BLaER1 treated with 17β-estradiol and CSF1 and Interleukin-3, amounts not matched to agents 10 nM and 100 nM (cell line): ENCODE measurements around the gene VPS26B.
"Not testable (repeated sequence)": the region's sequence is repeated elsewhere in the genome, so short reads cannot be mapped to it uniquely, and the experiment has no call there.

Source experiments
- H3K27ac ChIP-seq, 11 experiments: shearing (Covaris generic); formaldehyde crosslinking; 2 replicates each; pipeline ENCODE4 v1.8.1; 2022
- H3K27me3 ChIP-seq, 11 experiments: shearing (Covaris generic); formaldehyde crosslinking; 2 replicates each; pipeline ENCODE4 v1.8.1; 2022
- H3K36me3 ChIP-seq, 11 experiments: shearing (Covaris generic); formaldehyde crosslinking; 2 replicates each; pipeline ENCODE4 v1.8.1; 2022
- H3K4me1 ChIP-seq, 10 experiments: shearing (Covaris generic); formaldehyde crosslinking; 2 replicates each; pipeline ENCODE4 v1.8.1; 2022
- H3K4me2 ChIP-seq, 11 experiments: shearing (Covaris generic); formaldehyde crosslinking; 2 replicates each; pipeline ENCODE4 v1.8.1; 2022
- H3K4me3 ChIP-seq, 10 experiments: shearing (Covaris generic); formaldehyde crosslinking; 2 replicates each; pipeline ENCODE4 v1.8.1; 2022
- H3K9ac ChIP-seq, 11 experiments: shearing (Covaris generic); formaldehyde crosslinking; 2 replicates each; pipeline ENCODE4 v1.8.1; 2022
- H3K9me3 ChIP-seq, 11 experiments: shearing (Covaris generic); formaldehyde crosslinking; replicated peaks in 1 of 11; 2 replicates each; pipeline ENCODE4 v1.8.1; 2022
- H4K20me1 ChIP-seq, 11 experiments: shearing (Covaris generic); formaldehyde crosslinking; 2 replicates each; pipeline ENCODE4 v1.8.1; 2022
- Cebpa-rat ChIP-seq, 11 experiments: shearing (Covaris generic); IDR thresholded peaks; 2 replicates each; pipeline ENCODE4 v1.8.1; 2022

VPS26B gene

GRCh38 chr11:134223836-134224709 lies at the start of gene VPS26B, which contains the start of gene NCAPD3:
Gene VPS26B (plus strand): TSS chr11:134224671. CDS start chr11:134225123, 452 bp downstream.
Gene NCAPD3 (minus strand): TSS chr11:134223967. CDS start chr11:134223926, 41 bp downstream.
- H3K36me3 ChIP-seq, result peaks cover 9 to 27% (median 20%) of the 10 kb centered on the region in 11 experiments
- peak within 1 kb of the TSS; percentile 76 to 91 (median 86) for H3K4me3 ChIP-seq
- peaks cover 48 to 64% (median 60%) of the 10 kb centered on the region in 10 experiments for H3K4me1 ChIP-seq
- H3K27me3 ChIP-seq, result peaks cover 23 to 33% (median 29%) of the 10 kb centered on the region in 11 experiments
- no peak for TF ChIP-seq Cebpa-rat (IDR thresholded peaks at IDR 0.05)
- peak within 1 kb of the TSS; percentile 95 to 99 (median 98) for H3K4me2 ChIP-seq
- H3K9me3 ChIP-seq, result no peaks in the 10 kb centered on the region
- peak within 1 kb of the TSS; percentile 78 to 94 (median 87); a peak in 21 of 22 replicates for H3K27ac ChIP-seq
- H3K9ac ChIP-seq, result peak within 1 kb of the TSS; percentile 80 to 92 (median 85)
- peaks cover 35 to 72% (median 57%) of the 10 kb centered on the region in 11 experiments; a peak in 21 of 22 replicates for H4K20me1 ChIP-seq

- no peak overlapping the region for H3K27ac ChIP-seq
- no peak overlapping the region for H3K4me3 ChIP-seq
- H3K4me1 ChIP-seq, result no peaks in the 10 kb centered on the region
- peaks cover 80 to 100% (median 98%) of the 10 kb centered on the region in 11 experiments for H3K36me3 ChIP-seq
- no peak for TF ChIP-seq Cebpa-rat (IDR thresholded peaks at IDR 0.05)
- H4K20me1 ChIP-seq, result peaks cover 0 to 24% (median 0%) of the 10 kb centered on the region in 11 experiments; a peak in 4 of 22 replicates
- no peak overlapping the region for H3K9ac ChIP-seq
- no peaks in the 10 kb centered on the region for H3K27me3 ChIP-seq
- no peaks in the 10 kb centered on the region for H3K9me3 ChIP-seq
- H3K4me2 ChIP-seq, result no peak overlapping the region
Measured at GRCh38 chr11:134176284-134176683, 48.2 kb upstream of the VPS26B start.

GRCh38 chr11:134178032-134178674 lies 46.3 kb upstream of the VPS26B start:
- peaks cover 84 to 100% (median 98%) of the 10 kb centered on the region in 11 experiments for H3K36me3 ChIP-seq
- H3K4me2 ChIP-seq, result no peak overlapping the region
- H3K9me3 ChIP-seq, result no peaks in the 10 kb centered on the region
- no peaks in the 10 kb centered on the region for H3K27me3 ChIP-seq
- no peak for TF ChIP-seq Cebpa-rat (IDR thresholded peaks at IDR 0.05)
- H4K20me1 ChIP-seq, result peaks cover 0 to 8% (median 0%) of the 10 kb centered on the region in 11 experiments; a peak in 4 of 22 replicates
- H3K27ac ChIP-seq, result no peak overlapping the region
- H3K4me3 ChIP-seq, result no peak overlapping the region
- no peaks in the 10 kb centered on the region for H3K4me1 ChIP-seq
- H3K9ac ChIP-seq, result no peak overlapping the region

- 0 out of 22 replicates have a peak, but pooled peaks cover 0 to 8% (median 0%) of the 10 kb centered on the region in 11 experiments for H4K20me1 ChIP-seq
- no peak overlapping the region for H3K27ac ChIP-seq
- no peak overlapping the region for H3K4me3 ChIP-seq
- H3K9me3 ChIP-seq, result no peaks in the 10 kb centered on the region
- H3K27me3 ChIP-seq, result no peaks in the 10 kb centered on the region
- H3K4me1 ChIP-seq, result no peaks in the 10 kb centered on the region
- H3K4me2 ChIP-seq, result no peak overlapping the region
- no peak overlapping the region for H3K9ac ChIP-seq
- H3K36me3 ChIP-seq, result peaks cover 77 to 100% (median 97%) of the 10 kb centered on the region in 11 experiments
- TF ChIP-seq Cebpa-rat (IDR thresholded peaks at IDR 0.05), result peak in 1 of 11 experiments; percentile 66; a peak in 2 of 22 replicates
Measured at GRCh38 chr11:134181707-134182106, 42.8 kb upstream of the VPS26B start.

GRCh38 chr11:134188092-134188491 lies 36.4 kb upstream of the VPS26B start:
- not testable (repeated sequence) for H4K20me1 ChIP-seq, H3K27ac ChIP-seq, H3K9ac ChIP-seq, H3K4me2 ChIP-seq, H3K4me3 ChIP-seq, H3K27me3 ChIP-seq, H3K4me1 ChIP-seq
- H3K36me3 ChIP-seq, result peaks cover 91 to 100% (median 98%) of the 10 kb centered on the region in 11 experiments
- H3K9me3 ChIP-seq, result peaks cover 12 to 37% (median 28%) of the 10 kb centered on the region in 11 experiments

GRCh38 chr11:134196756-134197155 lies 27.7 kb upstream of the VPS26B start:
- H3K4me1 ChIP-seq, result no peaks in the 10 kb centered on the region
- H3K9ac ChIP-seq, result no peak overlapping the region
- H3K9me3 ChIP-seq, result 0 out of 22 replicates have a peak, but pooled peaks cover 0 to 1% (median 0%) of the 10 kb centered on the region in 11 experiments
- H3K27ac ChIP-seq, result no peak overlapping the region
- H4K20me1 ChIP-seq, result peaks cover 0 to 9% (median 0%) of the 10 kb centered on the region in 11 experiments; a peak in 3 of 22 replicates
- H3K4me2 ChIP-seq, result no peak overlapping the region
- no peaks in the 10 kb centered on the region for H3K27me3 ChIP-seq
- peaks cover 70 to 100% (median 99%) of the 10 kb centered on the region in 11 experiments for H3K36me3 ChIP-seq
- no peak for TF ChIP-seq Cebpa-rat (IDR thresholded peaks at IDR 0.05)
- H3K4me3 ChIP-seq, result no peak overlapping the region

- H4K20me1 ChIP-seq, result peaks cover 0 to 9% (median 0%) of the 10 kb centered on the region in 11 experiments; a peak in 5 of 22 replicates
- H3K4me2 ChIP-seq, result no peak overlapping the region
- H3K27ac ChIP-seq, result no peak overlapping the region
- no peaks in the 10 kb centered on the region for H3K9me3 ChIP-seq
- no peaks in the 10 kb centered on the region for H3K4me1 ChIP-seq
- H3K36me3 ChIP-seq, result peaks cover 75 to 100% (median 99%) of the 10 kb centered on the region in 11 experiments
- no peak for TF ChIP-seq Cebpa-rat (IDR thresholded peaks at IDR 0.05)
- H3K9ac ChIP-seq, result no peak overlapping the region
- H3K4me3 ChIP-seq, result no peak overlapping the region
- no peaks in the 10 kb centered on the region for H3K27me3 ChIP-seq
Measured at GRCh38 chr11:134199531-134199930, 24.9 kb upstream of the VPS26B start.

GRCh38 chr11:134200688-134201087 lies 23.8 kb upstream of the VPS26B start:
- Histone ChIP-seq H3K4me3 (no peak overlapping the region), H3K4me2 (no peak overlapping the region), H3K9ac (no peak overlapping the region), H3K36me3 (peaks cover 79 to 100% (median 99%) of the 10 kb centered on the region in 11 experiments), H3K27ac (no peak overlapping the region), H3K9me3 (no peaks in the 10 kb centered on the region), H4K20me1 (peaks cover 0 to 9% (median 0%) of the 10 kb centered on the region in 11 experiments; a peak in 6 of 22 replicates), H3K27me3 (no peaks in the 10 kb centered on the region), H3K4me1 (no peaks in the 10 kb centered on the region)
- no peak for TF ChIP-seq Cebpa-rat (IDR thresholded peaks at IDR 0.05)

- H3K9ac ChIP-seq, result no peak overlapping the region
- no peaks in the 10 kb centered on the region for H3K9me3 ChIP-seq
- peaks cover 0 to 18% (median 0%) of the 10 kb centered on the region in 11 experiments; a peak in 6 of 22 replicates for H4K20me1 ChIP-seq
- no peaks in the 10 kb centered on the region for H3K4me1 ChIP-seq
- H3K4me3 ChIP-seq, result no peak overlapping the region
- H3K27me3 ChIP-seq, result no peaks in the 10 kb centered on the region
- H3K36me3 ChIP-seq, result peaks cover 87 to 98% (median 94%) of the 10 kb centered on the region in 11 experiments
- H3K27ac ChIP-seq, result no peak overlapping the region
- no peak overlapping the region for H3K4me2 ChIP-seq
- no peak for TF ChIP-seq Cebpa-rat (IDR thresholded peaks at IDR 0.05)
Measured at GRCh38 chr11:134202661-134203060, 21.8 kb upstream of the VPS26B start.
